Hematopoietic multipotent progenitor cell (in vitro differentiated cells): ENCODE results near the gene FBXO24. TPM values are rescaled to one million over a fixed set of nuclear protein-coding genes. Genes with fewer than 3 reads are reported as not detected.
"Not testable (repeated sequence)": the region's sequence is repeated elsewhere in the genome, so short reads cannot be mapped to it uniquely, and the experiment has no call there.

ENCODE experiments used
- DNase-seq, 3 donors: peaks; one replicate each; pipeline ENCODE4 v3.0.0-alpha.2; 2011 to 2015; ENCODE audit warnings: low read depth in 2 of 3, low spot score in 2 of 3
- total RNA-seq: library from RNA; depleted of rRNA; stranded (reverse); fragments of >200 nt; gene quantifications from one replicate; pipeline ENCODE4 v1.2.3, GENCODE V29; 2012

FBXO24 gene
- total RNA-seq: 0.81 TPM

- peak; percentile 97 to 100 (median 100) for DNase-seq
Observed at GRCh38 chr7:100586266-100587025, at the start of gene FBXO24. FBXO24 (plus strand) TSS chr7:100586328; CDS start chr7:100586626, 298 bp downstream.

DNA sequence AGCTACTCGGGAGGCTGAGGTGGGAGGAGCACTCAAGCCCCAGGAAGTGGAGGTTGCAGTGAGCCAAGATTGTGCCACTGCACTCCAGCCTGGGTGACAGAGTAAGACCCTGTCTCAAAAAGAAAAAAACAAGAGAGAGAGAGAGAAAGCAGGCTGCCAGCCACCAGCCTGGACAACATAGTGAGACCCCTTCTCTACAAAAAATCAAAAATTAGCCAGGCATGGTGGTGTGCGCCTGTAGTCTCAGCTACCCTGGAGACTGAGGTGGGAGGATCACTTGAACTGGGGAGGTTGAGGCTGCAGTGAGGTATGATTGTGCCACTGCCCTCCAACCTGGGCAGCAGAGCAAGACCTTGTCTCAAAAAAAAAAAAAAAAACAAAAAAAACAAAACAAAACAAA lies 49.4 kb upstream of the FBXO24 start:
- DNase-seq: not testable (repeated sequence)

- DNase-seq: no peak
Observed at GRCh38 chr7:100538348-100538653, 47.8 kb upstream of the FBXO24 start.

- DNase-seq: peak; percentile 97 to 100 (median 100)
Observed at GRCh38 chr7:100538654-100539435, 47.3 kb upstream of the FBXO24 start, which contains the start of gene AGFG2. AGFG2 (plus strand) TSS chr7:100539203; CDS start chr7:100539347, 144 bp downstream.

DNA sequence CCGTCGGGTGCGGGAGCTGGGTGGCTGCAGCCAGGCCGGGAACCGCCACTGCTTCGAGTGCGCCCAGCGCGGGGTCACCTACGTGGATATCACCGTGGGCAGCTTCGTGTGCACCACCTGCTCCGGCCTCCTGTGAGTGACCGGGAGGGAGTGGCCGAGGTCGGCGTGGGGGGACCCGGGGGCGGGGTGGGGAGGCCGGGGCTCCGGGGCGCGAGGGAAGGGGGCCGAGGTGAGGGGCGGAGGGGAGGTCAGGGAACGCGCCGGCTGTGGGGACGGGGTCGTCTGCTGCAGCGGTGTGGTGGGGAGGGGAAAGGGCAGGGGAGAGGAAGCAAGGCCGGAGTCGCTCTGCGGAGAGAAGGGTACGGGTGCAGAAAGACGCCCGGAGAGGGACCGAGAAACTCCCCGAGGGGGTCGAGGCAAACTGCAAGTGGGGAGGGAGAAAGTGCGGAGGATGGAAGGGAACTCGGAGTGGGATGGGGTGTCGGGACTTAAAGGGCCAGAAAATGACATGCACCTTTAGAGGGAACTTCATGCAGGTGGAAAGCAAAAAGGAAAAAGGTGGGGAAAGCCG lies 46.6 kb upstream of the FBXO24 start:
- peak in 1 of 3 donors; percentile 6 for DNase-seq

DNA sequence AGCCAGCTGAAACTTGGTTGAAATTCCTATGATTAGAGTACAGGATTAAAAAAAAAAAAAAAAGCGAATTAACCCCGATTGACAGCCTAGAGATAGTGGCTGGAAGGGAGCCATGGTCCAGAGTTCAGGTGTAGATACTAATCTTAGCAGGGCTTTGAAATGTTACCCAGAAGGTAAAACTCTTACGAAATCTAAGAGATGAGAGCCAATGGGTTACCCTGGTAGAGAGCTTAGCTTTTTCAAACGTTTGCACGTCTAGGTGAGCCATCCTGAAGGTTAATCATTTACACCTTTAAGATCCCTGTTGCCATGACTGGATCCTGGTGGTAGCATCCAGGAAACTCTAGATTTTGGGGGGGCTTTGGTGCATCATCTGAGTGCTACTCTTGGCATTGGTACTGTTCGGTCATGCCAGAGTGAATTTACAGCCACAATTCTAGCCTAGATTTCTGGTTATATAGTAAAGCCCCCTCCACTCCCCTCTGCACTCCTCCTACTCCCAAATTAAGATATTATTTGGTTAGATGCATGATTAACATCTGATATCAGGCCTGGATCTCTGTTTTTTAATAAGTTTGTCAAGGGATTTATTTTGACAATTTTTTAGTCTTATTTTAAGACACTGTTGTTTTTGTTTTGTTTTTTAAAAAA lies 45.9 kb upstream of the FBXO24 start:
- DNase-seq: no peak

- DNase-seq: not testable (repeated sequence)
Observed at GRCh38 chr7:100541309-100541708, 44.8 kb upstream of the FBXO24 start.

DNA sequence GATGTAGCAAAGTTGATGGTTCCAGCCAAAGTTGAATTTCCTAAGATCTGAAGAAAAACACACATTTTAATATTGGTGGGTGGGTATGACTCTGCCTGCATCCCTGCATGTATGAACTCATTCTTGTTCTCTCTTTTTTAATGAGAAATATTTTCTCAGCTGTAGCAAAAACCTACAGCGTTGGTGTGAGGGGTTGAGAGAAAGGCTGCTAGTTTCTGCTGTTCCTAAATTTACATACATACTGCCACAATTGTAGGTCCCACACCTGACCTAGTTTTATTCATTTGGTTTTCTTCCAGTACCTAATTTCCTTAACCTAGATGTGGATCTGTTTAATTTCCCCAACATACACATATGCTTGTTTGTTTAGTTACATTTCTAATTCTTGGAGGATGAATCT lies 42.5 kb upstream of the FBXO24 start:
- DNase-seq: no peak

DNA sequence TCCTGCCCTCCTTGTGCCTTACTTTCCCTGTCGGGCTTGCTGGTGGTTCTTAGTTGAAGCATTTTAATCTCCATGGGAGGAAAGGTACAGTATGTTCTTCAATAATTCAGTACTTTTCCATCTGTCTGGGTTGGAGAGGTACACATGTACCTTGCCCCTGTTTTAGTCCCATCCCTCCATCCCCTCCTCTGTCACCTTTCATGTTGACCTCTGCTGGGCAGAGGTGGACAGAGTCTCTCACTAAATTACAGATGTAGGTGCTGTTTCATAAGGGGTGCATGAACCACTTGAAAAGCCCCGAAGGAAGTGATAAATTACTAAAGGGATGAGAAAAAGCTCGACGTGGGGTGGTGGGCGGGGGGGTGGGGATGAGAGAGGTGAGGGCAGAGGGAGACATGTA lies 41.7 kb upstream of the FBXO24 start:
- no peak for DNase-seq

- no peak for DNase-seq
Observed at GRCh38 chr7:100544967-100545359, 41.2 kb upstream of the FBXO24 start.

GRCh38 chr7:100545360-100546128 lies 40.6 kb upstream of the FBXO24 start:
- DNase-seq: peak in 2 of 3 donors; percentile 66 to 73

DNA sequence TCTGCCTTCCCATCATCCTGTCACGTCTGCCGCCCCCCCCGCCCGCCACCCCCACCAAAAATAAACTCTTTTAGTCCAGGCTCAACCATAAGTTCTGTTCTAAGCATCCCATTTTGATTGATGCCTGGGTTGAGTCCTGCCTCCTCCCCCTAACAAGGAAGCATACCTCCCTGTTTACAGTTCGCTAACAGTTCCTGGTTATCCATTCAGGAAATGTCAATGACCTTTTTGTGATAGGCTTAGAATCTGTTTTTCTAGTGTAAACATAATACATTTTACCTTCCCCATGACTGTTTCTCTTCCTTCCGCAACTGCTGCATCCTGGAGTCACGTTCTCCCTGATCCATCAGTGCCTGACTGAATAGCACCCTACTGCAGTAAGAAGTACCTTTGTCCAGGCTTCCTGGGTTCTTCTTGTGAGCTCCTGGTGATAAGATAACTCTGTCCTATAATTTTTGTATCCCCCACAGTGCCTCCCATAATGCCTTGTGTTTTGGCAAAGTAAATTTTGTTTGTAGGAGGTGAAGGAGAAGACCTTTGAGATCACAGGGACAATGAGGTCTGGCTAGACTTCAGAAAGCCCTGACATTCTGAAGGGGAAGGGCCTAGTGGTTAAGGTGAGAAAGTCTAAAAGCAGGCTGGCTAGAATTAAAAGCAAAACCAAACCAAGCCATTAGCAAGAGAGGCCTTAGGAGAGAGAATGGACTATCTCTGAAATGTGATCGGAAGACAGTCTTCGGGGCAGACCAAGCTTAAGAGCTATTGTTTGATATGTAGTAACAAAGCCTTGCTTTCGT lies 39.8 kb upstream of the FBXO24 start:
- no peak for DNase-seq

DNA sequence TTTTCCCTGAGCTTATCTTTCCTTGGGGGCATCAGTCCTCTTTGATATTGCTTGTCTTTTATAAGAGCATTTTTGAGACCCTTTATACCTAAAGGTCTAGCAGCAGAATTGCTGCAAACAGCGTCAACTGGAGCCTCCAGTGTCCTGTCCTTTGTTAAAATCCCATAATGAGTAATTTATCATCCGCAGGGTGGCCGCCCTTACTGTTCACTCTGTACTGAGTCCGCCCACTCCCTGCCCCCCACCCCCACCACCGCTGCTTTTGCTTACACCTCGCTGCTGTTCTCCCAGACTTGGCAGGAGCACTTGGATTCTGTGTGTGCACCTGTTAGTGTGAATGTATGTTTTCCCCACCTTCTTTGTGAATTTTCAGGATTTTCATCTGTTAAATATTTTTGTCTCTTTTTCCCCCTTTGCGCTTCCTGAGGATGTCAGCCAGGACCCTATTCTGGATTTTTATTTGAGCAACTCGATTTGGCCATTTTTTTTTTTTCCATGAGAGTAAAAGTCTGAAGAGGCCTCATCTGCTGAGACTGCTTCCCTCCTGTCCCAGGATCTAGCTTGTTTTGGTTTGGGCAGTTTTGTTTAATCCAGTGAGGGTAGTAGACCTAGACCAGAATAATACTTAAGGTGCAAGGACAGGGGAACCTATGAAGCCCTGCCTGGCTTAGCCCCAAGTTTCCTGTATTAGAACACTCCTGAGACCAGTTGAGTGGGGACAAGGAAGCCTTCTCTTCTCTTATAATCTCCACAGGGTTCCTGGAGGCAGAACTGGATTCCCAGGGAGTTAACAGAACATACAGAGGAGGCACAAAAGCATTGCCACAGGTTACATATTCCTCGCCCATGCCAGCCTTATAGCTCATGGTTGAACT lies 39.0 kb upstream of the FBXO24 start:
- DNase-seq: no peak

DNA sequence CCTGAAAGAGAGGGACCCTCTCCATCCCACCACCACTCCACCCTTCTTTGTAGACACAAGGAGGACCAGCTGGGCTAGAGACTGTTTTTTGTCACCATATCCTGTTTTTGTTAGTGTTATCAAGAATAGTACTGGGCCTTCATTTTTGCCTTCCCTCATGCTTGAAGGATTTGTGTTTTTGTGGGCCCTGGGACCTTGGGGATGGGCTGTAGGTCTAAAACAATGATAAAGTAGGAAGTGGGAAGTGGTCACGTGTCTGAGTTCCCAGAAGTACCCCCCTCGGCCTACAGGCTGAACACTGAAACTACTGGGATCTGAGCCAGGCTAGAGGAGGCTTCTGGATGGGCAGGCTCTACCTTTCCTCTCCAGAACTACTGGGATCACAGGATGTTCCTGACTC lies 38.3 kb upstream of the FBXO24 start:
- no peak for DNase-seq

GRCh38 chr7:100548446-100548845 lies 37.7 kb upstream of the FBXO24 start:
- not testable (repeated sequence) for DNase-seq

DNA sequence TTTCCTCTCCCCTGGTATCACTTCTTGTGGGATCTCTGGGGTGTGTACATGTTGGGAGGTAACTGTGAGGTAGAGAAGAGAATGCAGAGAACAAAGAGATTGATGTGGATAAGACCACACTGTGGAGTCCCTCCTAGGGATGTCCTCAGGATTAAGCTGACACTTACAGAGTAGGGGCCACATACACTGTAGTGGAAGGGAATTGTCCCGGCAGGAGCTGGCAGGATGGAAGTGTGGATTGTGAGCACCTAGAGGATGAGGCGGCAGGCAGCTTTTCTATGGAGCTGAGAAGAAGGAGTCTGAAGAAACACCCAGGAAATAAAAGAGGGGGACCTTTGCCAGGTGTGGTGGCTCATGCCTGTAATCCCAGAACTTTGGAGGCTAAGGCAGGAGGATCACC lies 33.6 kb upstream of the FBXO24 start:
- DNase-seq: no peak

DNA sequence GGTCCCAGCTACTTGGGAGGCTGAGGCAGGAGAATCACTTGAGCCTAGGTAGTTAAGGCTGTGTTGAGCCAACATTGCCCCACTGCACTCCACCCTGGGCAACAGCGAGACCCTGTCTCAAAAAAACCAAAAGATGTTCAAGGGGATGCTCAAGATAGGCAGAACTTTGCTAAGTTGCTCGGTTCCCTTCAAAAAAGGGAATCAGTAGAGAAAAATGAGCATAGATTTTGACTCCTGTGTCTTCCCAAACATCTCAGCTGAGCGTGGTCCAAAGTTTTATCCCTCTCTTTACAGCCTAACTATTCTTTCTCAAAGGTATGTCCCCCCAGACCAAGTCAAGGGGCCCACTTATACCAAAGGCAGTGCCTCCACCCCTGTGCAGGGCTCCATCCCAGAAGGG lies 33.1 kb upstream of the FBXO24 start:
- DNase-seq: no peak

GRCh38 chr7:100555701-100556100 lies 30.4 kb upstream of the FBXO24 start:
- DNase-seq: no peak

DNA sequence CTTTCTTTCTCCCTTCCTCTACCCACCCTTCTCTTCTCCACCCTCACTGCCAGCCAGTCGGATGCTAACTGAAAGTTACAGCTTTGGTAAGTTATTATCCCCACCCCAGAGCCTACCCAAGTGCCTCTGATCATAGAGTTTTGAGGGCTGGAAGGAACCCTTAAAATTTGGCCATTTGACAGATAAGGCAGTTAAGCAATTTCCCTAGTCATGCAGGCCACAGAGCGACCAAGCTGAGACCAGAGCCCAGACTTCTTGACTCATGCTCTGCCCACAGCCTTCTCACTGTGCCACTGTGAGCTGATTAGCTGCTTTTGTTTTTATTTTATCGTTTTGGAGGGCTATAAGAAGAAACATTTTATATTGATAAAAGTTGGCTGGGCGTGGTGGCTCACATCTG lies 29.6 kb upstream of the FBXO24 start:
- peak in 2 of 3 donors; percentile 41 to 72 for DNase-seq
